ENCODE data around the gene BCLAF1. TPM values are rescaled to one million over a fixed set of nuclear protein-coding genes. Genes with fewer than 3 reads are reported as not detected.

BCLAF1 gene
- polyA plus RNA-seq, 3 donors: 32.5 to 75.8 (median 47.0) TPM

DNA sequence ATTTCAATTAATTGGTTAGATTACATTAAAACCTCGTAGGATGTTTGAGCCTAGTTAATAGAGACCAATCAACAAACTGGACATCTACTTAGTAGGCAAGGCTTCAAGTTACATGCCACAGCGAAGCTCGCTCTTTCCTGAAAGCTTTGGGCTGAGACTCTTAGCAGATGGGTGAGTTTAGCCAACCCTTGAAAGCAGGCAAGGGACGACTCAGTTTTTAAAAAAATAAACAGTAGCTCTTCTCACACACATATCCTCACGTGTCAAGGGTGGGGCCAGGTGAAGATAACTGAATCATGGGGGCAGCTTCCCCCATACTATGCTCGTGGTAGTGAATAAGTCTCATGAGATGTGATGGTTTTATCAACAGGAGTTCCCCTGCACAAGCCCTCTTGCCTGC lies 40.3 kb downstream of the BCLAF1 start:
- Mint-ChIP-seq H3K4me1 (peaks cover 34% of the 10 kb centered on the region), H3K27me3 (ENCODE audit: low read depth in 3 of 3) (peaks cover 0 to 1% (median 0%) of the 10 kb centered on the region in 3 donors), H3K27ac (peak overlapping the region in 4 of 7 donors; percentile 75 to 90 (median 86)), H3K4me3 (peak overlapping the region; percentile 96 to 98), H3K9me3 (no peaks in the 10 kb centered on the region), H3K36me3 (peaks cover 20 to 31% of the 10 kb centered on the region in 2 donors)
- DNase-seq: peak in 1 of 3 donors; percentile 30
- Histone ChIP-seq H3K9me3 (replicated peaks in 1 of 2; ENCODE audit: control insufficient read depth in 1 of 2, insufficient read depth in 1 of 2, low read length in 2 of 2) (no peaks in the 10 kb centered on the region), H3K4me1 (ENCODE audit: control insufficient read depth in 1 of 2, insufficient read depth in 2 of 2, low read length in 2 of 2) (peaks cover 16 to 22% of the 10 kb centered on the region in 2 donors), H3K36me3 (replicated peaks in 1 of 2; ENCODE audit: control insufficient read depth in 1 of 2, insufficient read depth in 2 of 2, low read length in 2 of 2) (peaks cover under 1 to 26% of the 10 kb centered on the region in 2 donors), H3K9ac (ENCODE audit: insufficient read depth, low read length, poor library complexity, severe bottlenecking) (peak overlapping the region; percentile 62), H3K27me3 (ENCODE audit: control insufficient read depth in 2 of 2, insufficient read depth in 2 of 2, low read length in 2 of 2) (no peaks in the 10 kb centered on the region), H2AFZ (ENCODE audit: insufficient read depth, low read depth, low read length, poor library complexity, severe bottlenecking) (peak overlapping the region; percentile 97), H4K20me1 (ENCODE audit: insufficient read depth, low read length) (peaks cover 17% of the 10 kb centered on the region), H3K27ac (ENCODE audit: low read depth in 1 of 2, low read length in 2 of 2) (peak overlapping the region in 1 of 2 donors; percentile 73), H3K79me2 (ENCODE audit: insufficient read depth, low read length) (peaks cover 52% of the 10 kb centered on the region), H3K4me3 (replicated peaks in 1 of 3; ENCODE audit: low read depth in 2 of 3, low read length in 3 of 3) (peak overlapping the region; percentile 79 to 99 (median 86)), H3K4me2 (replicated peaks; ENCODE audit: extremely low read depth, low read length, poor library complexity, severe bottlenecking) (peak overlapping the region; percentile 91)
- intact Hi-C loops (cut with micrococcal nuclease): no loop called here
- TF ChIP-seq, protein P1, sequence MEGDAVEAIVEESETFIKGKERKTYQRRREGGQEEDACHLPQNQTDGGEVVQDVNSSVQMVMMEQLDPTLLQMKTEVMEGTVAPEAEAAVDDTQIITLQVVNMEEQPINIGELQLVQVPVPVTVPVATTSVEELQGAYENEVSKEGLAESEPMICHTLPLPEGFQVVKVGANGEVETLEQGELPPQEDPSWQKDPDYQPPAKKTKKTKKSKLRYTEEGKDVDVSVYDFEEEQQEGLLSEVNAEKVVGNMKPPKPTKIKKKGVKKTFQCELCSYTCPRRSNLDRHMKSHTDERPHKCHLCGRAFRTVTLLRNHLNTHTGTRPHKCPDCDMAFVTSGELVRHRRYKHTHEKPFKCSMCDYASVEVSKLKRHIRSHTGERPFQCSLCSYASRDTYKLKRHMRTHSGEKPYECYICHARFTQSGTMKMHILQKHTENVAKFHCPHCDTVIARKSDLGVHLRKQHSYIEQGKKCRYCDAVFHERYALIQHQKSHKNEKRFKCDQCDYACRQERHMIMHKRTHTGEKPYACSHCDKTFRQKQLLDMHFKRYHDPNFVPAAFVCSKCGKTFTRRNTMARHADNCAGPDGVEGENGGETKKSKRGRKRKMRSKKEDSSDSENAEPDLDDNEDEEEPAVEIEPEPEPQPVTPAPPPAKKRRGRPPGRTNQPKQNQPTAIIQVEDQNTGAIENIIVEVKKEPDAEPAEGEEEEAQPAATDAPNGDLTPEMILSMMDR (IDR thresholded peaks at IDR 0.05): no peak
- no CpG with 5 or more reads among the region's 6 CpGs for WGBS (ENCODE audit: insufficient coverage)

DNA sequence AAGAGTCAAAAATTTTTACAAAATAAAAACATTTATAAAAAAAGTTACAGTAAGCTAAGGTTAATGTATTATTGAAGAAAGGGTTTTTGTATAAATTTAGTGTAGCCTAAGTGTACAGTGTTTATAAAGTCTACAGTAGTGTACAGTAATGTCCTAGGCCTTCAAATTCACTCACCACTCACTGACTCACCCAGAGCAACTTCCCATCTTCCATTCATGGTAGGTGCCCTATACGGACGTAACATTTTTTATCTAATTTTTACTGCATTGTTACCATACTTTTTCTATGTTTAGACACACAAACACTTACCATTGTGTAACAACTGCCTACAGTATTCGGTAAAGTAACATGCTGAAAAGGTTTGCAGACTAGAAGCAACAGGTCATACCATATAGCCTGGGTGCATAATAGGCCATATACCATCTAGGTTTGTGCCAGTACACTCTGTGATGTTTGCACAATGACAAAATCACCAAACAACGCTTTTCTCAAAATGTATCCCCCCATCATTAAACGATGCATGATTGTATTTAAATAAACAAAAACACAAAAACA lies 45.5 kb downstream of the BCLAF1 start:
- Histone ChIP-seq H3K27me3 (ENCODE audit: control insufficient read depth in 2 of 2, insufficient read depth in 2 of 2, low read length in 2 of 2) (no peaks in the 10 kb centered on the region), H3K4me1 (ENCODE audit: control insufficient read depth in 1 of 2, insufficient read depth in 2 of 2, low read length in 2 of 2) (peaks cover 1 to 6% of the 10 kb centered on the region in 2 donors), H3K9me3 (replicated peaks in 1 of 2; ENCODE audit: control insufficient read depth in 1 of 2, insufficient read depth in 1 of 2, low read length in 2 of 2) (no peaks in the 10 kb centered on the region), H3K9ac (ENCODE audit: insufficient read depth, low read length, poor library complexity, severe bottlenecking) (no peak overlapping the region), H2AFZ (ENCODE audit: insufficient read depth, low read depth, low read length, poor library complexity, severe bottlenecking) (no peak overlapping the region), H3K36me3 (replicated peaks in 1 of 2; ENCODE audit: control insufficient read depth in 1 of 2, insufficient read depth in 2 of 2, low read length in 2 of 2) (peaks cover 11 to 66% of the 10 kb centered on the region in 2 donors), H3K4me3 (replicated peaks in 1 of 3; ENCODE audit: low read depth in 2 of 3, low read length in 3 of 3) (no peak overlapping the region), H4K20me1 (ENCODE audit: insufficient read depth, low read length) (no peaks in the 10 kb centered on the region), H3K79me2 (ENCODE audit: insufficient read depth, low read length) (peaks cover 53% of the 10 kb centered on the region), H3K27ac (ENCODE audit: low read depth in 1 of 2, low read length in 2 of 2) (no peak overlapping the region), H3K4me2 (replicated peaks; ENCODE audit: extremely low read depth, low read length, poor library complexity, severe bottlenecking) (no peak overlapping the region)
- intact Hi-C loops (cut with micrococcal nuclease): no loop called here
- TF ChIP-seq, protein P1 (IDR thresholded peaks at IDR 0.05): no peak
- peaks cover 11% of the 10 kb centered on the region for H3K4me1 Mint-ChIP-seq
- H3K9me3 Mint-ChIP-seq: no peaks in the 10 kb centered on the region
- no peak overlapping the region for H3K4me3 Mint-ChIP-seq
- peaks cover 38 to 65% of the 10 kb centered on the region in 2 donors for H3K36me3 Mint-ChIP-seq
- DNase-seq: no peak
- WGBS (ENCODE audit: insufficient coverage): 100% methylated on average over 1 of the region's 5 CpGs
- peaks cover 0 to 1% (median 0%) of the 10 kb centered on the region in 3 donors for H3K27me3 Mint-ChIP-seq (ENCODE audit: low read depth in 3 of 3)
- H3K27ac Mint-ChIP-seq: no peak overlapping the region
